ENCODE results near the gene SESN2.

Gene SESN2

GRCh38 chr1:28249866-28250295 lies 9.4 kb upstream of the SESN2 start:
- no peak for DNase-seq

DNA sequence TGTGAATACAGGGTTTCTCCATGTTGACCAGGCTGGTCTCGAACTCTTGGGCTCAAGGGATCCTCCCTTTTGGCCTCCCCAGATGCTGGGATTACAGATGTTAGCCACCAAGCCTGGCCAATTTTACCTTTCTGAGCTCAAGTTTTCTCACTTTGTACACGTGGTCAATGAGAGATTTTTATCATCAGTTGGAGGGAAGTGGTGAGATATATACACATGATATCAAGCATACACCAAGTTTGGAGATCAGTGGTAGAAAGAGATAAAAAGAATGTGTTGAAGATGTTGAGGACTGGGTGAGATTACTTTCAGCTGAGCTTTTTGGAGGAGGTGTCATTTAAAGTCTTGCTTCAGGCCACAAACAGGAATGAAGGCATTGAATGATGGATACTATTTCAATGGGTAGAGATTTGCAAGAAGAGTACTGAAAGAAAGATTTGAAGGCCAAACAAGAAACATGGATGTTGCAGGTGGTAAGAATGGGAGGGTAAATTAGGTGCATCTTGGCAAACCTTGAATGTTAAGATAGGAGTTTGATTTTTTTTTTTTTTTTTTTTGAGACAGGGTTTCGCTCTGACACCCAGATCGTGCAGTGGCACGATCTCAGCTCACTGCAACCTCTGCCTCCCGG lies 3.0 kb upstream of the SESN2 start:
- peak; percentile 67 for DNase-seq

DNA sequence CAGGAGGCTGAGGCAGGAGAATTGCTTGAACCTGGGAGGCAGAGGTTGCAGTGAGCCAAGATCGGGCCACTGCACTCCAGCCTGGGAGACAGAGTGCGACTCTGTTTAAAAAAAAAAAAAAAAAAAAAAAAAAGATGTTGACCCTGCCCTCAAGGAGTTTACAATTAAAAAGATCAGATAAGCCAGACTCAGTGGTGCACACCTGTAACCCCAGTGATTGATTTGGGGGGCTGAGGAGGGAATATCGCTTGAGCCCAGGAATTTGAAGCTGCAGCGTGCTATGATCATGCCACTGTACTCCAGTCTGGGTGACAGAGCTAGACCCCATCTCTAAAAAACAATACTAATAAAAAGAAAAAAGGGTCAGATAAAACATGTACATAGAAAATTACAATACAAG lies 1.6 kb upstream of the SESN2 start:
- DNase-seq, result no peak

DNA sequence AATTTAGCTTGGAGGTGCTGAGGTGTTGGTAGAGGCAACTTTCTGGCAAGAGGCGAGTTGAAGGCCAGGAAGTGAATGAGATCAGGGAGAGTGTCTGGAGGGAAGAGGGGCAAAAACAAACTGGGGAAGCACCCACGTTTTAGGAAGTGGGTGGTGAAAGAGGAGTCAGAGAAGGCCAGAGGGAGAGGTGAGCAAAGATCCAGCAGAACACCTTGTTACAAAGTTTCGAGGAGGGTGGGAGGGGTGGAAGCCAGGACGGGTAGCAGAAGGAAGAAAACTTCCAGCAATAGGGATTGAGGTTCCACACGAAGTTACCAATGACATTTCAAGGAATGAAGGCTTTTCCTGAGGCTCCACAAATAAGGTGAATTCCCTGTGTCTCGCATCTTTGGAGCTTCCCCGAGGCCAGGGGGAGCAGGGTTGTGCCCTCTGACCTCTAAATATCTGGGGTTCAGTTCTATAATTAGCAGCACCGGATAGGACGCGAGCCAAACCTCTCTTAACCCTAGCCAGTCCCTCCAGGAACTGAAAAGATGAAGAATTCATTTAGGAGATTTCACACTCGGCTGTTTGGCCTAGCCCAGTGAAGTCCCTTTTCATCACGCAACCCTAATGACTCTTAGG lies 578 bp upstream of the SESN2 start:
- no peak for DNase-seq

- peak; percentile 39 for DNase-seq
These were observed 850 bp downstream of the SESN2 start for GRCh38 chr1:28259934-28260802.

- DNase-seq, result no peak
These were observed 1.5 kb downstream of the SESN2 start for GRCh38 chr1:28260803-28261174.

- DNase-seq, result no peak
These were observed 5.6 kb downstream of the SESN2 start for GRCh38 chr1:28264897-28265296.

GRCh38 chr1:28265577-28265976 lies 6.3 kb downstream of the SESN2 start:
- DNase-seq, result no peak

DNA sequence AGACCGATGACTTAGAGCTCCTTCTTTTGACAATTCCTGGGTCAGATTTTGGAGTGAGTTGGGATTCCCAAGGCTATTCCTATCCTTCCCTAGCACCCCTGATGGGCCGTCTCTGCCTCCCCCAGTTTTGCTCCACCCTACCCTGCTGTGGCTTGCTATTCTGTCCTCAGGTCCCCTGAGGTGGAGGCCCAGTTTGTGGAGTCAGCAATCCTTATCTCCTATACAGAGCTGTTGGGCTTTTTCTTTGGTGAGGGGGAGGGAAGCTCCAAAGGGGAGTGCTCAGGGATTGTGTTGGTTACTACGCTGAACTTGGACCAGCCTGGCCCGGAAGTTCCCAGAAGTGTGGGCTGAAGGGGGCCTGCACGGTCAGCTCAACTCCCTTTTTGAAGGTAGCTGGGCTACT lies 7.6 kb downstream of the SESN2 start:
- DNase-seq, result no peak

GRCh38 chr1:28267633-28268032 lies 8.3 kb downstream of the SESN2 start:
- no peak for DNase-seq

GRCh38 chr1:28269529-28269928 lies 10.2 kb downstream of the SESN2 start:
- no peak for DNase-seq

- no peak for DNase-seq
These were observed 13.0 kb downstream of the SESN2 start for GRCh38 chr1:28272215-28272852.

DNA sequence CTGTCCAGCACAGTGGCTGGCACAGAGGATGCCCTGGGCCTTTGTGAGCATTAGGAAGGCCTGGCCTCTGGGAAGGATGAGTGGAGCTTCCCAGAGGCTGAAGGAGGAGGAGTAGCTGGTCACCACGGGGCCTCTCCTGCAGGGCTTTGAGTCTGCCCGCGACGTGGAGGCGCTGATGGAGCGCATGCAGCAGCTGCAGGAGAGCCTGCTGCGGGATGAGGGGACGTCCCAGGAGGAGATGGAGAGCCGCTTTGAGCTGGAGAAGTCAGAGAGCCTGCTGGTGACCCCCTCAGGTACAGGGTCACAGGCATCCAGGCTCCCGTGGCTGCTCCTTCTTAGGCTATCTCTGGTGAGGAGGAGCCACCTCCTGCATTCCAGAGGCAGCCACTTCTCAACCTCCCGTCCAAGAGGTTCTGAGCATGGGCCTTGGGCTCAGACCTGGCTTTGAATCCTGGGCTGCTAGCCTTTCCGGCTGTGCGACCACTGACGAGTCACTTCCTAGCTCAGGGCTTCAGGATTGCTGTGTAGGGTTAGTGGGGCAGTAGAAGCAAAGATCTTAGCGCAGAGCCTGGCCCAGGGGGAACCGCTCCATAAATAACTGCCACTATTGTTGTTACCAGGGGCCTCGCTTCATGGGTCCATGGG lies 14.0 kb downstream of the SESN2 start:
- DNase-seq, result no peak

DNA sequence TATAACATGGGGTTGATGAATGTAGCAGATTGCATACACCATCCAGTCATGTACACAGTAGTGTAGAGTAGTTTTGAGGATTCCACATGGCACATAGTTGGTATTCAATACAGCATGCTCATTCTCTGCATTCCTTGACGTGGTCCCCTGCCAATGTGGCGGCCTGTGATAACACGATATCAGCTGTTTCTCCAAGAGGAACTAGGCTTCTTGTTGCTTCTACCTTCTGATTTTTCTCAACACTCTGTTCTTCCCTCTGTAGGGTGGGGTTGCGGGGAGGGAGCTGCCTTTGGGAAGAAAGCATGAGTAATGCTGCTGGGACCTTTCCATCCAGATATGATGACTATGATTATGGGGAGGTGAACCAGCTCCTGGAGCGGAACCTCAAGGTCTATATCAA lies 19.4 kb downstream of the SESN2 start:
- no peak for DNase-seq

DNA sequence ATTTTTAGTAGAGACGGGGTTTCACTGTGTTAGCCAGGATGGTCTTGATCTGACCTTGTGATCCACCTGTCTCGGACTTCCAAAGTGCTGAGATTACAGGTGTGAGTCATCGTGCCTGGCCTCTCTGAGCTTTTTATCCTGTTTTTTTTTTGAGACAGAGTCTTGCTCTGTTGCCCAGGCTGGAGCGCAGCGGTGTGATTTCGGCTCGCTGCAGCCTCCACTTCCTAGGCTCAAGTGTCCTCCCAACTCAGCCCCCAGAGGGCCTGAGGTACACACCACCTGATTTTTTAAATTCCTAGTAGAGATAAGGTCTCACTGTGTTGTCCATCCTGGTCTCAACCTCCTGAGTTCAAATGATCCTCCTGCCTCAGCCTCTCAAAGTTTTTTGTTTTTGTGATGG lies 20.4 kb downstream of the SESN2 start:
- DNase-seq, result no peak

DNA sequence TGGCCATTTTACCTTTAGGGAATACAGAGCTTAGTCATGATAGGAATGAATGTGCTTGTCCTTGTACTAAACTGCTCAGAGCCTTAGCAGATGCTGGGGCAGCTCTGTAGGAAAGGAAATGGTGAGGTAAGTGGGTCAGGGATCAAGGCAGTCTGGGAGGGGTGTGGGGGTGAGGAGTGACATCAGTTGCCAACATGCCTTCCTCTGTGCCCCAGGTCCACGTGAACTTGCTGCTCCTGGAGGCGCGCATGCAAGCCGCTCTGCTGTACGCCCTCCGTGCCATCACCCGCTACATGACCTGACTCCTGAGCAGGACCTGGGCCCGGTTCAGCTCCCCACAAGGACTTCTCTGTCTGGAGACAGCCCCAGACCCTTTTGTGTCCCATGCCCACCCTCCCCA lies 21.2 kb downstream of the SESN2 start:
- DNase-seq, result no peak

DNA sequence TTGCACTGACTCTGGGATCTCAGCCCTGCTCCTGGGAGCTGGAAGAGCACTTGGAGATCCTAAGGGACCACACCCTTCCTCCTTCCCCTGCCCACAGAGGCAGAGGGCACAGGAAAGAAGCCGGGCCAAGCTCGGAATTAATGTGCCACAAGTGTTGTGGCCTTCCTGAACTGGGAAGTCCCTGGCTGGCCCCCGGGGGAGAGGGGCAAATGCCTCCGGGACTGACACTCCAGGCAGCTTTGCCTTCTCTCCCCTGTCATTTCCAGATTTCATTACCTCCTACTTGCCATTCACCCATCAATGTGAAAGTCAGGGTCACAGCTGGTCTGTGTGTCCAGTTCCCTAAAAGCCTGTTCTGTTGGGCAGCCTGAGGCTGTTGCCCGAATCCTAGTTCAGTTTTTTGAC lies 21.7 kb downstream of the SESN2 start:
- DNase-seq, result no peak

DNA sequence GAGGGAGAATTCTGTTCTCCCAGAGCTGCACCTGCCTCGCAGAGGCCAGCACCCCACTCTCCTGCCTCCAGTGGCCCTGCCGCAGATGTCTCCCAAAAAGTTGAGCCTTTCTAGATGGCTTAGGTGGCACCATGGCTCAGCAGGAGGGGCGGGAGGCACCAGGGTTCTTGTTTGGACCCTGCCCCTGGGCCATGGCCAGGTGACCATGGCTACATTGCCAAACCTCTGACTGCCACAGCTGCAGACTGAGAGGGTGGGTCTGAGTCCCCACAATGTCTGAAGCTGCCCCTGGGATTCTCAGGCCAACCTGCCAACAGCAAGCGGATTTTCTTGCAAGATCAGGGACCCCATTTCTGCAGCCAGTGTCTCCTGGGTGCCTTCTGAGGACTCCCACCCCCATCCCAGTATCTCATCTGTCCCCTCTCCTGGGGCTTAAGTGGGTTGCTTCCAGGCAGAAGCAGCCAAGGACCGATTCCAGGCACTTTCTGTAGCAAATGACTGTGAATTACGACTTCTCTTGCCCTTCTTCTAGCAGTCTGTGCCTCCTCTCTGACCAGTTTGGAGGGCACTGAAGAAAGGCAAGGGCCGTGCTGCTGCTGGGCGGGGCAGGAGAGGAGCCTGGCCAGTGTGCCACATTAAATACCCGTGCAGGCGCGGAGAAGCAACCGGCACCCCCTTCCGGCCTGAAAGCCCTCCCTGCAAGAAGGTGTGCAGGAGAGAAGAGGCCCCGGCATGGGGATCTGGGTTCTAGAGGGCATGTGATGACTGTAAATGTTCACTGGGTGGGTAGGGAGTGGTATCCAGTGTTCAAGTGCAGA lies 22.5 kb downstream of the SESN2 start:
- DNase-seq, result no peak

DNA sequence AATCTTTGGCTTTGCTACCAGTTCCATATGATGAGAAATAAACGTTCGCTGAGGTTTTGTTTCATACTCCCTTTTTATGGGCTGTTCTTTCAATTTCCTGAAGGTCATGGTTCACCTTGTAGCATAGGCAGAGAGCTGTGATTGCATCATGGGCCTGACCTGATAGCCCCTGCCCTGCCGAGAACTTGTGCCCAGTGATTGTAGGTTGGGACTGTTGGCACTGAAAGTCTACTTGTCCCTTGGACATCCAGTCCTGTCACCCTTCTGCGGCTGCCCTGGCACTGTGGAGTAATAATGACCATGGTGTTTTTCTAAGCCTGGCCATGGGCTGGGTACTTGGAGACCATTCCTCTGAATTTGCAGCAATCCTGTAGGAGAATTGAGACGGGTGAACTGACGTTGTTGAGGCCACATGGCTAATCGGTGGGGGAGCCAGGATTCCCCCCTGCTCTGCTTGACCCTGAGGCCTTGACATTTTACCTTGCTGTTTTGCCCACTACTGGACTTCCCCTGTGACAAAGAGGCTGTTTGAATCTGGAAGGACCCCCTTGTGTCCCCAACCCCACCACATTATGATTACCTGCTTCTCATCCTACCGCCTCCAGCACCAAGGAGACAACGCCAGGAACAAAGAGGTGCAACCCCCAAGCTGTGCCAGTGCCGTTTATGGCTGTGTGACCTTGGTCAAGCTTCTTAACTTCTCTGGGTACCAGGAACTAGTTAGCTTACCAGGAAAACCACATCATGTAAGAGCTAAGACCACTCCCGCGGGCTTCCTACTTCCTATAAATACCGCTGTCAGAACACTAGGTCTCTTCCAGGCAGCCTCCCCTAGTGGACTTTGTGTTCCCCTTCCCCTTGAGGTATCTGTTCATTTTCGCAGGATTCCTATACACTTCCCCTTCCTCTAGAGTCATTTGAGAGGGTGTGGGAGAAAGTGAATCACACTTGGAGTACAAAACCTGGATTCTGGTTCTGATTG lies 23.4 kb downstream of the SESN2 start:
- DNase-seq, result no peak

GRCh38 chr1:28286111-28286510 lies 26.8 kb downstream of the SESN2 start:
- DNase-seq, result no peak

GRCh38 chr1:28288487-28288886 lies 29.2 kb downstream of the SESN2 start:
- DNase-seq, result no peak
